BJ (cell line): Measurements from ENCODE around the gene RGS6. TPM values are rescaled to one million over a fixed set of nuclear protein-coding genes. Genes with fewer than 3 reads are reported as not detected.

Experiments used
- CTCF ChIA-PET: fragments of 350-600 bp; formaldehyde crosslinking; extraction: SDS; loops from one replicate; lab custom pipeline; 2021; ENCODE audit warnings: antibody characterized with exemption, inconsistent platforms; lab: Yijun Ruan, JAX
- POLR2A ChIA-PET: fragments of 300-600 bp; sonication (Branson Sonifier 250); formaldehyde crosslinking; extraction: SDS; loops from one replicate; lab custom pipeline; 2021; ENCODE audit warnings: antibody characterized with exemption; lab: Charles Lee
- DNase-seq: peaks from one replicate; pipeline ENCODE4 v3.0.0-alpha.2; 2011; ENCODE audit warnings: low read depth
- H3K27me3 ChIP-seq: 2 replicates; pipeline ENCODE4 v1.6.0; 2011; ENCODE audit warnings: low read length; ENCODE audit not compliant: control insufficient read depth, insufficient read depth
- H3K36me3 ChIP-seq: 2 replicates; pipeline ENCODE4 v1.5.1; 2011; ENCODE audit warnings: low read length; ENCODE audit not compliant: control insufficient read depth, insufficient read depth
- H3K4me3 ChIP-seq: 2 replicates; pipeline ENCODE4 v1.5.1; 2011; ENCODE audit warnings: low read depth, mild to moderate bottlenecking, control low read depth, low read length
- CTCF ChIP-seq: IDR thresholded peaks from 2 replicates; pipeline ENCODE4 v1.5.1; 2011; ENCODE audit warnings: low read depth, mild to moderate bottlenecking, control low read depth, inconsistent platforms, low read length, moderate library complexity; ENCODE audit not compliant: insufficient read depth
- polyA plus RNA-seq: library from polyadenylated mRNA; depleted of rRNA; stranded (reverse); fragments of >200 nt; gene quantifications from 2 replicates; pipeline ENCODE4 v1.2.3, GENCODE V29; 2011

The RGS6 gene
- polyA plus RNA-seq, 1 experiment = not detected

- CTCF ChIA-PET = interaction anchor here (0.6 to 9.4 kb wide), 7 partner anchors 11 to 385 kb away, joined by 3 to 215 read pairs (median 4); no protein-coding TSS in a partner anchor
These were observed 587.3 kb downstream of the RGS6 start for GRCh38 chr14:72519543-72519942.

GRCh38 chr14:72521045-72521444 lies 588.8 kb downstream of the RGS6 start:
- POLR2A ChIA-PET = no interaction called here
- CTCF ChIA-PET = no interaction called here
- Histone ChIP-seq H3K27me3 (no peaks in the 10 kb centered on the region), H3K4me3 (no peak overlapping the region), H3K36me3 (no peaks in the 10 kb centered on the region)
- no peak for DNase-seq
- TF ChIP-seq CTCF = no peak

More at GRCh38 chr14:72519543-72519942, 587.3 kb downstream of the RGS6 start:
- Histone ChIP-seq H3K4me3 (no peak overlapping the region), H3K27me3 (no peaks in the 10 kb centered on the region), H3K36me3 (no peaks in the 10 kb centered on the region)
- POLR2A ChIA-PET = no interaction called here
- TF ChIP-seq CTCF = no peak
- DNase-seq = no peak

GRCh38 chr14:72521968-72522741 lies 589.9 kb downstream of the RGS6 start:
- no peaks in the 10 kb centered on the region for H3K27me3 ChIP-seq
- no peak for TF ChIP-seq CTCF
- ChIA-PET POLR2A (no interaction called here), CTCF (interaction anchor here (2.3 kb wide), 1 partner anchor 383 kb away, joined by 10 read pairs; no protein-coding TSS in a partner anchor)
- no peak overlapping the region for H3K4me3 ChIP-seq
- no peak for DNase-seq
- no peaks in the 10 kb centered on the region for H3K36me3 ChIP-seq

GRCh38 chr14:72522847-72523246 lies 590.6 kb downstream of the RGS6 start:
- DNase-seq = no peak
- no peak overlapping the region for H3K4me3 ChIP-seq
- H3K36me3 ChIP-seq = no peaks in the 10 kb centered on the region
- POLR2A ChIA-PET = no interaction called here
- H3K27me3 ChIP-seq = no peaks in the 10 kb centered on the region
- no peak for TF ChIP-seq CTCF
- CTCF ChIA-PET = interaction anchor here (2.3 to 2.7 kb wide), 2 partner anchors 9 to 382 kb away, joined by 10 to 13 read pairs; no protein-coding TSS in a partner anchor

GRCh38 chr14:72523424-72524294 lies 591.4 kb downstream of the RGS6 start:
- POLR2A ChIA-PET = no interaction called here
- H3K27me3 ChIP-seq = no peaks in the 10 kb centered on the region
- H3K4me3 ChIP-seq = no peak overlapping the region
- DNase-seq = no peak
- no peak for TF ChIP-seq CTCF
- no peaks in the 10 kb centered on the region for H3K36me3 ChIP-seq
- CTCF ChIA-PET = interaction anchor here (0.5 to 3.6 kb wide), 5 partner anchors 9 to 540 kb away, joined by 3 to 13 read pairs (median 10); no protein-coding TSS in a partner anchor
